ENCODE measurements around the gene ARHGEF28.

Gene ARHGEF28

DNA sequence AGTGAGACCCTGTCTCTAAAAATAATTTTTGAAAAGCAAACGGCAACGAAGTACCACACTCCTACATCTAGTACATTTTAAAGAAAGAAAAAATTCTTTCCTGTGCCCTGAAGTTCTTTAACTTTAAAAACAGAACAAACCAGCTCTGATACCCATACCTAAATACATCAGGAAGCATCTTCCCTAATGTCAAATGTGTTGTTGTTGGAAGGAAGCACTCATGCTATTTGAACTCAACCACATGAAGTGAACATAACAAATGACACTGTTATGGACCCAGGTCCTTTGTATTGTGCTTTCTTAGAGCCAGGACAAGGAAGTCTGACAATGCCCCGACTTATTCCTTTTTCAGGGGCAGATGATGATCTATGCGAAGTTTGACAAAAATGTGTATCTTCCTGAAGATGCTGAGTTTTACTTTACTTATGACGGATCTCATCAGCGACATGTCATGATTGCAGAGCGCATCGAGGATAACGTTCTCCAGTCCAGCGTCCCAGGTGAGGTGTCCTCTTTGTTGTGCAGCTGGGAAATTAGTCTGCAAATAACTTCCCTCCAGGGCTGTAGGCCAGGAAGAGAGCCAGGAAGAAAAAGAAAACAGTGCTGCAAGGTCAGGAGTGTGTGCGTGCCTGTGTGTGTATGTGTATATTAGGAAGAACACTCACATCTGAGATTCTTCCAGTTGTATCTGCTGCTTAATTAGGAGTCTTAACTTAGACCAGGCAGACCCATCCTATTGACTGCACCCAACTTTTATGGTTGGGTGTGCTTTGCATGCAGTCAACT, 123.7 kb downstream of the ARHGEF28 start:
- Histone ChIP-seq H3K27me3 (ENCODE audit: control insufficient read depth in 1 of 2, insufficient read depth in 1 of 2, low read length in 2 of 2) (peaks cover 0 to 4% of the 10 kb centered on the region in 2 experiments), H4K8ac (ENCODE audit: low read length) (no peak overlapping the region), H3K4ac (ENCODE audit: low read depth in 1 of 2, low read length in 2 of 2) (peak overlapping the region in 1 of 2 experiments; percentile 24), H3K4me2 (ENCODE audit: low read length, poor library complexity, severe bottlenecking) (no peak overlapping the region), H2BK5ac (ENCODE audit: low read depth, low read length, poor library complexity, severe bottlenecking) (no peak overlapping the region), H2AFZ (ENCODE audit: low read depth, low read length) (no peak overlapping the region), H2BK12ac (ENCODE audit: low read length in 2 of 2) (peak overlapping the region in 1 of 2 experiments; percentile 0), H3K4me1 (ENCODE audit: control insufficient read depth, insufficient read depth, low read depth, low read length) (peaks cover 6% of the 10 kb centered on the region), H3K27ac (ENCODE audit: low read length, poor library complexity, severe bottlenecking) (no peak overlapping the region), H3K9ac (ENCODE audit: low read length) (no peak overlapping the region), H3K9me3 (ENCODE audit: control insufficient read depth, low read length) (no peaks in the 10 kb centered on the region), H3K14ac (ENCODE audit: low read length in 2 of 2) (no peak overlapping the region), H2BK120ac (ENCODE audit: low read depth, low read length) (no peak overlapping the region), H3K4me3 (ENCODE audit: insufficient read depth in 1 of 2, low read depth in 1 of 2, low read length in 2 of 2) (no peak overlapping the region), H3K36me3 (ENCODE audit: control insufficient read depth in 1 of 2, insufficient read depth in 2 of 2, low read depth in 1 of 2, low read length in 2 of 2) (peaks cover 0 to 15% of the 10 kb centered on the region in 2 experiments), H3K18ac (ENCODE audit: low read depth in 1 of 2, low read length in 2 of 2) (no peak overlapping the region), H2AK5ac (ENCODE audit: low read length, severe bottlenecking) (no peak overlapping the region), H4K91ac (ENCODE audit: low read length) (no peak overlapping the region), H3K79me1 (replicated peaks; ENCODE audit: low read length, poor library complexity, severe bottlenecking) (peaks cover 30% of the 10 kb centered on the region), H3K23ac (ENCODE audit: low read length in 2 of 2) (no peak overlapping the region), H2BK15ac (ENCODE audit: low read depth, poor library complexity, severe bottlenecking) (no peak overlapping the region)
- peak; percentile 41 for DNase-seq
- 92% methylated on average over 11 of the region's 11 CpGs for WGBS

GRCh38 chr5:73751254-73751914, 125.4 kb downstream of the ARHGEF28 start:
- Histone ChIP-seq H3K27ac (ENCODE audit: low read length, poor library complexity, severe bottlenecking) (no peak overlapping the region), H3K79me1 (replicated peaks; ENCODE audit: low read length, poor library complexity, severe bottlenecking) (peaks cover 34% of the 10 kb centered on the region), H3K23ac (ENCODE audit: low read length in 2 of 2) (no peak overlapping the region), H3K4me2 (ENCODE audit: low read length, poor library complexity, severe bottlenecking) (no peak overlapping the region), H3K18ac (ENCODE audit: low read depth in 1 of 2, low read length in 2 of 2) (no peak overlapping the region), H3K14ac (ENCODE audit: low read length in 2 of 2) (no peak overlapping the region), H3K36me3 (ENCODE audit: control insufficient read depth in 1 of 2, insufficient read depth in 2 of 2, low read depth in 1 of 2, low read length in 2 of 2) (peaks cover 0 to 15% of the 10 kb centered on the region in 2 experiments), H3K4ac (ENCODE audit: low read depth in 1 of 2, low read length in 2 of 2) (no peak overlapping the region), H3K9ac (ENCODE audit: low read length) (no peak overlapping the region), H4K8ac (ENCODE audit: low read length) (no peak overlapping the region), H3K4me1 (ENCODE audit: control insufficient read depth, insufficient read depth, low read depth, low read length) (peaks cover 6% of the 10 kb centered on the region), H3K4me3 (ENCODE audit: insufficient read depth in 1 of 2, low read depth in 1 of 2, low read length in 2 of 2) (no peak overlapping the region), H2AFZ (ENCODE audit: low read depth, low read length) (no peak overlapping the region), H2BK120ac (ENCODE audit: low read depth, low read length) (no peak overlapping the region), H3K9me3 (ENCODE audit: control insufficient read depth, low read length) (no peaks in the 10 kb centered on the region), H2AK5ac (ENCODE audit: low read length, severe bottlenecking) (no peak overlapping the region), H4K91ac (ENCODE audit: low read length) (no peak overlapping the region), H3K27me3 (ENCODE audit: control insufficient read depth in 1 of 2, insufficient read depth in 1 of 2, low read length in 2 of 2) (peaks cover 0 to 4% of the 10 kb centered on the region in 2 experiments), H2BK12ac (ENCODE audit: low read length in 2 of 2) (no peak overlapping the region), H2BK15ac (ENCODE audit: low read depth, poor library complexity, severe bottlenecking) (no peak overlapping the region), H2BK5ac (ENCODE audit: low read depth, low read length, poor library complexity, severe bottlenecking) (no peak overlapping the region)
- DNase-seq: no peak
- 91% methylated on average over 6 of the region's 7 CpGs for whole genome bisulfite sequencing

GRCh38 chr5:73754254-73754653, 128.3 kb downstream of the ARHGEF28 start:
- Histone ChIP-seq H4K8ac (ENCODE audit: low read length) (no peak overlapping the region), H3K36me3 (ENCODE audit: control insufficient read depth in 1 of 2, insufficient read depth in 2 of 2, low read depth in 1 of 2, low read length in 2 of 2) (peaks cover 0 to 15% of the 10 kb centered on the region in 2 experiments), H2AK5ac (ENCODE audit: low read length, severe bottlenecking) (no peak overlapping the region), H2BK12ac (ENCODE audit: low read length in 2 of 2) (no peak overlapping the region), H3K4ac (ENCODE audit: low read depth in 1 of 2, low read length in 2 of 2) (no peak overlapping the region), H4K91ac (ENCODE audit: low read length) (no peak overlapping the region), H3K9me3 (ENCODE audit: control insufficient read depth, low read length) (no peaks in the 10 kb centered on the region), H3K4me2 (ENCODE audit: low read length, poor library complexity, severe bottlenecking) (no peak overlapping the region), H3K27me3 (ENCODE audit: control insufficient read depth in 1 of 2, insufficient read depth in 1 of 2, low read length in 2 of 2) (peaks cover 0 to 4% of the 10 kb centered on the region in 2 experiments), H3K79me1 (replicated peaks; ENCODE audit: low read length, poor library complexity, severe bottlenecking) (peaks cover 28% of the 10 kb centered on the region), H3K4me1 (ENCODE audit: control insufficient read depth, insufficient read depth, low read depth, low read length) (peaks cover 2% of the 10 kb centered on the region), H3K23ac (ENCODE audit: low read length in 2 of 2) (no peak overlapping the region), H2BK15ac (ENCODE audit: low read depth, poor library complexity, severe bottlenecking) (no peak overlapping the region), H2BK5ac (ENCODE audit: low read depth, low read length, poor library complexity, severe bottlenecking) (no peak overlapping the region), H2BK120ac (ENCODE audit: low read depth, low read length) (no peak overlapping the region), H3K9ac (ENCODE audit: low read length) (no peak overlapping the region), H3K27ac (ENCODE audit: low read length, poor library complexity, severe bottlenecking) (no peak overlapping the region), H2AFZ (ENCODE audit: low read depth, low read length) (no peak overlapping the region), H3K18ac (ENCODE audit: low read depth in 1 of 2, low read length in 2 of 2) (no peak overlapping the region), H3K4me3 (ENCODE audit: insufficient read depth in 1 of 2, low read depth in 1 of 2, low read length in 2 of 2) (no peak overlapping the region), H3K14ac (ENCODE audit: low read length in 2 of 2) (peak overlapping the region in 1 of 2 experiments; percentile 60)
- 89% methylated on average over 3 of the region's 4 CpGs for WGBS
- no peak for DNase-seq

GRCh38 chr5:73757416-73757815, 131.4 kb downstream of the ARHGEF28 start:
- no CpG with 5 or more reads among the region's 1 CpG for WGBS
- Histone ChIP-seq H2BK15ac (ENCODE audit: low read depth, poor library complexity, severe bottlenecking) (no peak overlapping the region), H2BK12ac (ENCODE audit: low read length in 2 of 2) (no peak overlapping the region), H3K4me2 (ENCODE audit: low read length, poor library complexity, severe bottlenecking) (no peak overlapping the region), H2BK120ac (ENCODE audit: low read depth, low read length) (no peak overlapping the region), H3K4me3 (ENCODE audit: insufficient read depth in 1 of 2, low read depth in 1 of 2, low read length in 2 of 2) (no peak overlapping the region), H3K9me3 (ENCODE audit: control insufficient read depth, low read length) (no peaks in the 10 kb centered on the region), H3K79me1 (replicated peaks; ENCODE audit: low read length, poor library complexity, severe bottlenecking) (peaks cover 18% of the 10 kb centered on the region), H2BK5ac (ENCODE audit: low read depth, low read length, poor library complexity, severe bottlenecking) (no peak overlapping the region), H3K36me3 (ENCODE audit: control insufficient read depth in 1 of 2, insufficient read depth in 2 of 2, low read depth in 1 of 2, low read length in 2 of 2) (peaks cover 0 to 13% of the 10 kb centered on the region in 2 experiments), H4K91ac (ENCODE audit: low read length) (no peak overlapping the region), H3K27ac (ENCODE audit: low read length, poor library complexity, severe bottlenecking) (no peak overlapping the region), H3K23ac (ENCODE audit: low read length in 2 of 2) (no peak overlapping the region), H3K9ac (ENCODE audit: low read length) (no peak overlapping the region), H4K8ac (ENCODE audit: low read length) (no peak overlapping the region), H3K27me3 (ENCODE audit: control insufficient read depth in 1 of 2, insufficient read depth in 1 of 2, low read length in 2 of 2) (no peaks in the 10 kb centered on the region), H3K4me1 (ENCODE audit: control insufficient read depth, insufficient read depth, low read depth, low read length) (peaks cover 1% of the 10 kb centered on the region), H2AK5ac (ENCODE audit: low read length, severe bottlenecking) (no peak overlapping the region), H3K18ac (ENCODE audit: low read depth in 1 of 2, low read length in 2 of 2) (no peak overlapping the region), H2AFZ (ENCODE audit: low read depth, low read length) (no peak overlapping the region), H3K14ac (ENCODE audit: low read length in 2 of 2) (no peak overlapping the region), H3K4ac (ENCODE audit: low read depth in 1 of 2, low read length in 2 of 2) (no peak overlapping the region)
- DNase-seq: no peak

Measured in mesenchymal stem cell (in vitro differentiated cells and primary cell).